Coronary artery (tissue), 2 donors: Measurements from ENCODE around the gene CAMTA1.

Source experiments
- DNase-seq: peaks from one replicate; pipeline ENCODE4 v3.0.0-alpha.2; 2017; ENCODE audit warnings: low spot score
- H3K27ac ChIP-seq, 2 donors: fragments of 200-600 bp; sonication (generic); one replicate each; pipeline ENCODE4 v1.5.1; 2016 to 2019
- H3K4me3 ChIP-seq: fragments of 200-600 bp; sonication (generic); 2 replicates; pipeline ENCODE4 v1.5.1; 2016; ENCODE audit warnings: mild to moderate bottlenecking, moderate library complexity
- CTCF ChIP-seq: fragments of 200-600 bp; sonication (generic); IDR thresholded peaks from one replicate; pipeline ENCODE4 v1.5.1; 2019; ENCODE audit warnings: antibody characterized with exemption

CAMTA1 gene

GRCh38 chr1:7641587-7642417, 856.5 kb downstream of the CAMTA1 start:
- Histone ChIP-seq H3K27ac (no peak overlapping the region), H3K4me3 (no peak overlapping the region)
- DNase-seq, result no peak
- no peak for TF ChIP-seq CTCF

- Histone ChIP-seq H3K27ac (no peak overlapping the region), H3K4me3 (no peak overlapping the region)
- TF ChIP-seq CTCF, result no peak
- no peak for DNase-seq
Measured at GRCh38 chr1:7642418-7642704, 857.1 kb downstream of the CAMTA1 start.

- Histone ChIP-seq H3K4me3 (no peak overlapping the region), H3K27ac (no peak overlapping the region)
- no peak for DNase-seq
- TF ChIP-seq CTCF, result no peak
Measured at GRCh38 chr1:7642781-7643529, 857.7 kb downstream of the CAMTA1 start.

GRCh38 chr1:7643530-7643929, 858.3 kb downstream of the CAMTA1 start:
- DNase-seq, result no peak
- Histone ChIP-seq H3K4me3 (no peak overlapping the region), H3K27ac (no peak overlapping the region)
- no peak for TF ChIP-seq CTCF

- TF ChIP-seq CTCF, result no peak
- Histone ChIP-seq H3K27ac (no peak overlapping the region), H3K4me3 (no peak overlapping the region)
- DNase-seq, result no peak
Measured at GRCh38 chr1:7644086-7644485, 858.8 kb downstream of the CAMTA1 start.

- no peak for DNase-seq
- TF ChIP-seq CTCF, result no peak
- H3K27ac ChIP-seq, result no peak overlapping the region
- no peak overlapping the region for H3K4me3 ChIP-seq
Measured at GRCh38 chr1:7644961-7645750, 859.9 kb downstream of the CAMTA1 start.
